ENCODE measurements around the gene OR10G2. TPM values are rescaled to one million over a fixed set of nuclear protein-coding genes. Genes with fewer than 3 reads are reported as not detected.

Gene OR10G2
- total RNA-seq (2014; rRNA removed; shearing (Covaris generic)) = not detected in 2 replicates
- not detected in 2 replicates for polyA plus RNA-seq (2016; fragmentation: Nextera tagmentation; extraction: Ambion mirVana)

- 15 to 16% methylated on average over 4 of the region's 4 CpGs for WGBS, 2 experiments (ENCODE audit: low coverage in 1 of 2, low lambda C conversion rate in 2 of 2, missing lambda C conversion rate in 2 of 2)
- H3K27me3 ChIP-seq (replicated peaks; ENCODE audit: insufficient read depth) = no peaks in the 10 kb centered on the region
- in situ Hi-C loops (cut with MboI) = no loop called here
Measured at GRCh38 chr14:21634840-21635239, at the start of gene OR10G2. Gene OR10G2, minus strand, starts transcription at chr14:21634940. Its CDS starts 98 bp downstream, at chr14:21634842.

DNA sequence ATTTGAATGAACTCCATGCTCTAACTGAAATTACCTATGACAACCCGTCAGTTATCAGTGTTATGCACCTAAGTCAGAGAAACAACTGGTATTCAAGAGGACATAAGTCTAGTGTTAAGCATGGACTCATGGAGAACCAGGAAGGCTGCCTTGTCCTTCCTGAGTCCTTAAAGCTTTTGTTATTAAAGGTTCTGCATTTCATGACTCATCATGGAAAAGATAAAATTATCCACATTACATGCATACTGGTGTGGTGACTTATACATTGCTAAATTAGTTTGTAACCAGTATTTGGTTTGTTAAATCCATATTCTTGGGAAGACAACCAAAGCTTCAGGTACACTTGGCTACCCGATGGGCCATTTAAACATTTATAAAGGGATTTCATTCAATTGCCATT, 45.3 kb upstream of the OR10G2 start:
- no peaks in the 10 kb centered on the region for H3K79me2 ChIP-seq (ENCODE audit: insufficient read depth)
- DNase-seq = peak; percentile 13
- H3K4me3 ChIP-seq = no peak overlapping the region
- no peak overlapping the region for H3K9ac ChIP-seq
- H4K20me1 ChIP-seq (ENCODE audit: insufficient read depth) = no peaks in the 10 kb centered on the region
- no peaks in the 10 kb centered on the region for H3K4me1 ChIP-seq (ENCODE audit: insufficient read depth)
- H2AFZ ChIP-seq = no peak overlapping the region
- no peak overlapping the region for H3K27ac ChIP-seq
- no peak for TF ChIP-seq EZH2phosphoT487 (IDR thresholded peaks at IDR 0.05; ENCODE audit: insufficient read depth, low read depth)
- no peak for TF ChIP-seq EZH2 (IDR thresholded peaks at IDR 0.05; ENCODE audit: insufficient read depth, poor library complexity, severe bottlenecking)
- H3K27me3 ChIP-seq (replicated peaks; ENCODE audit: insufficient read depth) = no peaks in the 10 kb centered on the region
- no peaks in the 10 kb centered on the region for H3K9me3 ChIP-seq (ENCODE audit: low read depth)
- in situ Hi-C loops (cut with MboI) = no loop called here
- 31 to 34% methylated on average over 2 of the region's 2 CpGs for WGBS, 2 experiments (ENCODE audit: low coverage in 1 of 2, low lambda C conversion rate in 2 of 2, missing lambda C conversion rate in 2 of 2)
- H3K9me2 ChIP-seq (ENCODE audit: insufficient read depth) = no peaks in the 10 kb centered on the region
- H3K4me2 ChIP-seq (ENCODE audit: unreplicated experiment) = no peak overlapping the region
- H3K36me3 ChIP-seq (ENCODE audit: low read depth) = no peaks in the 10 kb centered on the region
- H3F3A ChIP-seq (ENCODE audit: insufficient read depth) = no peaks in the 10 kb centered on the region

More at GRCh38 chr14:21634840-21635239, at the start of gene OR10G2:
- DNase-seq = no peak
- Histone ChIP-seq H3F3A (ENCODE audit: insufficient read depth) (no peaks in the 10 kb centered on the region), H3K4me2 (ENCODE audit: unreplicated experiment) (no peak within 1 kb of the TSS), H3K9me3 (ENCODE audit: low read depth) (no peaks in the 10 kb centered on the region), H3K27ac (no peak within 1 kb of the TSS), H3K9ac (no peak within 1 kb of the TSS), H3K36me3 (ENCODE audit: low read depth) (no peaks in the 10 kb centered on the region), H3K79me2 (ENCODE audit: insufficient read depth) (no peaks in the 10 kb centered on the region), H3K4me1 (ENCODE audit: insufficient read depth) (no peaks in the 10 kb centered on the region), H2AFZ (no peak within 1 kb of the TSS), H3K4me3 (no peak within 1 kb of the TSS), H4K20me1 (ENCODE audit: insufficient read depth) (no peaks in the 10 kb centered on the region), H3K9me2 (ENCODE audit: insufficient read depth) (no peaks in the 10 kb centered on the region)
- TF ChIP-seq EZH2 (IDR thresholded peaks at IDR 0.05; ENCODE audit: insufficient read depth, poor library complexity, severe bottlenecking) (no peak), EZH2phosphoT487 (IDR thresholded peaks at IDR 0.05; ENCODE audit: insufficient read depth, low read depth) (no peak)

- no peak for TF ChIP-seq EZH2phosphoT487 (IDR thresholded peaks at IDR 0.05; ENCODE audit: insufficient read depth, low read depth)
- no peak for TF ChIP-seq EZH2 (IDR thresholded peaks at IDR 0.05; ENCODE audit: insufficient read depth, poor library complexity, severe bottlenecking)
- no peak overlapping the region for H3K27ac ChIP-seq
- no peak overlapping the region for H2AFZ ChIP-seq
- H3K79me2 ChIP-seq (ENCODE audit: insufficient read depth) = no peaks in the 10 kb centered on the region
- H3K4me3 ChIP-seq = no peak overlapping the region
- H3K27me3 ChIP-seq (replicated peaks; ENCODE audit: insufficient read depth) = no peaks in the 10 kb centered on the region
- 13 to 15% methylated on average over 4 of the region's 4 CpGs for WGBS, 2 experiments (ENCODE audit: low coverage in 1 of 2, low lambda C conversion rate in 2 of 2, missing lambda C conversion rate in 2 of 2)
- H4K20me1 ChIP-seq (ENCODE audit: insufficient read depth) = no peaks in the 10 kb centered on the region
- H3K4me2 ChIP-seq (ENCODE audit: unreplicated experiment) = no peak overlapping the region
- no peaks in the 10 kb centered on the region for H3F3A ChIP-seq (ENCODE audit: insufficient read depth)
- H3K4me1 ChIP-seq (ENCODE audit: insufficient read depth) = no peaks in the 10 kb centered on the region
- no peaks in the 10 kb centered on the region for H3K9me2 ChIP-seq (ENCODE audit: insufficient read depth)
- no peaks in the 10 kb centered on the region for H3K36me3 ChIP-seq (ENCODE audit: low read depth)
- H3K9me3 ChIP-seq (ENCODE audit: low read depth) = no peaks in the 10 kb centered on the region
- no peak overlapping the region for H3K9ac ChIP-seq
- DNase-seq = no peak
- in situ Hi-C loops (cut with MboI) = no loop called here
Measured at GRCh38 chr14:21675566-21675965, 40.8 kb upstream of the OR10G2 start.

GRCh38 chr14:21673718-21674117, 39.0 kb upstream of the OR10G2 start, which contains the start of gene OR4E1:
Gene OR4E1, minus strand, starts transcription at chr14:21673818. Its CDS starts 2,883 bp downstream, at chr14:21670935.
- TF ChIP-seq EZH2 (IDR thresholded peaks at IDR 0.05; ENCODE audit: insufficient read depth, poor library complexity, severe bottlenecking) (no peak), EZH2phosphoT487 (IDR thresholded peaks at IDR 0.05; ENCODE audit: insufficient read depth, low read depth) (no peak)
- Histone ChIP-seq H3K4me3 (no peak within 1 kb of the TSS), H3F3A (ENCODE audit: insufficient read depth) (no peaks in the 10 kb centered on the region), H4K20me1 (ENCODE audit: insufficient read depth) (no peaks in the 10 kb centered on the region), H3K4me2 (ENCODE audit: unreplicated experiment) (no peak within 1 kb of the TSS), H3K4me1 (ENCODE audit: insufficient read depth) (no peaks in the 10 kb centered on the region), H3K9ac (no peak within 1 kb of the TSS), H2AFZ (no peak within 1 kb of the TSS), H3K9me2 (ENCODE audit: insufficient read depth) (no peaks in the 10 kb centered on the region), H3K27ac (no peak within 1 kb of the TSS), H3K36me3 (ENCODE audit: low read depth) (no peaks in the 10 kb centered on the region), H3K27me3 (replicated peaks; ENCODE audit: insufficient read depth) (no peaks in the 10 kb centered on the region), H3K9me3 (ENCODE audit: low read depth) (no peaks in the 10 kb centered on the region), H3K79me2 (ENCODE audit: insufficient read depth) (no peaks in the 10 kb centered on the region)
- in situ Hi-C loops (cut with MboI) = no loop called here
- DNase-seq = no peak
- 7 to 28% methylated on average over 1 of the region's 1 CpG for WGBS, 2 experiments (ENCODE audit: low coverage in 1 of 2, low lambda C conversion rate in 2 of 2, missing lambda C conversion rate in 2 of 2)

GRCh38 chr14:21672116-21672515, 37.4 kb upstream of the OR10G2 start:
- TF ChIP-seq EZH2phosphoT487 (IDR thresholded peaks at IDR 0.05; ENCODE audit: insufficient read depth, low read depth) = no peak
- no peak for TF ChIP-seq EZH2 (IDR thresholded peaks at IDR 0.05; ENCODE audit: insufficient read depth, poor library complexity, severe bottlenecking)
- no peak overlapping the region for H3K4me2 ChIP-seq (ENCODE audit: unreplicated experiment)
- H3K27me3 ChIP-seq (replicated peaks; ENCODE audit: insufficient read depth) = no peaks in the 10 kb centered on the region
- H3K9me3 ChIP-seq (ENCODE audit: low read depth) = no peaks in the 10 kb centered on the region
- no peaks in the 10 kb centered on the region for H3K79me2 ChIP-seq (ENCODE audit: insufficient read depth)
- H3K9me2 ChIP-seq (ENCODE audit: insufficient read depth) = no peaks in the 10 kb centered on the region
- in situ Hi-C loops (cut with MboI) = no loop called here
- H4K20me1 ChIP-seq (ENCODE audit: insufficient read depth) = no peaks in the 10 kb centered on the region
- no peak overlapping the region for H3K9ac ChIP-seq
- no peak for DNase-seq
- no peaks in the 10 kb centered on the region for H3F3A ChIP-seq (ENCODE audit: insufficient read depth)
- H2AFZ ChIP-seq = no peak overlapping the region
- no peak overlapping the region for H3K4me3 ChIP-seq
- H3K4me1 ChIP-seq (ENCODE audit: insufficient read depth) = no peaks in the 10 kb centered on the region
- WGBS, 2 experiments (ENCODE audit: low coverage in 1 of 2, low lambda C conversion rate in 2 of 2, missing lambda C conversion rate in 2 of 2) = 18 to 31% methylated on average over 1 of the region's 1 CpG
- no peaks in the 10 kb centered on the region for H3K36me3 ChIP-seq (ENCODE audit: low read depth)
- H3K27ac ChIP-seq = no peak overlapping the region
